HepG2 (cell line): ENCODE results near the gene KRTAP12-3. TPM values are rescaled to one million over a fixed set of nuclear protein-coding genes. Genes with fewer than 3 reads are reported as not detected.

Experiments used
- KDM2A ChIP-seq: sonication (generic); formaldehyde crosslinking; IDR thresholded peaks from 2 replicates; pipeline ENCODE4 v1.4.0; 2020; ENCODE audit warnings: low read depth, missing genetic modification reagents, borderline replicate concordance
- MED13 ChIP-seq: sonication (generic); formaldehyde crosslinking; IDR thresholded peaks from 2 replicates; pipeline ENCODE4 v1.5.0; 2020; ENCODE audit warnings: missing genetic modification reagents
- NR2C2 ChIP-seq: sonication (generic); formaldehyde crosslinking; IDR thresholded peaks from 2 replicates; pipeline ENCODE4 v1.4.0; 2020; ENCODE audit warnings: missing genetic modification reagents, mild to moderate bottlenecking, moderate library complexity, borderline replicate concordance
- SMYD3 ChIP-seq: sonication (generic); formaldehyde crosslinking; IDR thresholded peaks from 2 replicates; pipeline ENCODE4 v1.8.1; 2023; ENCODE audit warnings: mild to moderate bottlenecking, missing genetic modification reagents
- THAP9 ChIP-seq: sonication (generic); formaldehyde crosslinking; IDR thresholded peaks from 2 replicates; pipeline ENCODE4; 2020; ENCODE audit warnings: missing genetic modification reagents, mild to moderate bottlenecking, borderline replicate concordance
- YEATS4 ChIP-seq: sonication (generic); formaldehyde crosslinking; IDR thresholded peaks from 2 replicates; pipeline ENCODE4 v1.4.0; 2020; ENCODE audit warnings: missing genetic modification reagents, borderline replicate concordance
- ZMYM3 ChIP-seq: sonication (generic); formaldehyde crosslinking; IDR thresholded peaks from 2 replicates; pipeline ENCODE4 v1.5.1; 2020; ENCODE audit warnings: mild to moderate bottlenecking, missing genetic modification reagents
- ZNF230 ChIP-seq: sonication (generic); formaldehyde crosslinking; IDR thresholded peaks from 2 replicates; pipeline ENCODE4 v1.4.0; 2020; ENCODE audit warnings: mild to moderate bottlenecking, missing genetic modification reagents
- polyA plus RNA-seq, 8 experiments: library from polyadenylated mRNA; depleted of rRNA in 3 of 8; stranded (reverse) in 7 of 8; unstranded in 1 of 8; fragments of >200 nt; fragmentation: Illumina TruSeq in 4 of 8; extraction: Trizol in 4 of 8; gene quantifications; 2 replicates each; pipeline versions ENCODE4 v1.2.1 to v1.2.3, GENCODE V29; 2011 to 2016; ENCODE audit warnings: low read depth in 4 of 8, missing spikeins in 1 of 8, mixed read lengths in 1 of 8; ENCODE audit not compliant: insufficient read depth in 1 of 8
- total RNA-seq, 5 experiments: library from RNA; depleted of rRNA; stranded (reverse); fragments of >200 nt; fragmentation: Illumina TruSeq; extraction: Trizol; gene quantifications; 2 replicates each; pipeline ENCODE4 v1.2.3, GENCODE V29; 2016; ENCODE audit warnings: low read depth in 1 of 5
- TF ChIP-seq, protein P1 (sequence below): sonication (generic); formaldehyde crosslinking; IDR thresholded peaks from 2 replicates; pipeline ENCODE4 v1.4.0; 2020; ENCODE audit warnings: missing genetic modification reagents

KRTAP12-3 gene
- total and polyA plus RNA-seq, 2 of the 13 experiments (the other 11 are each of a cell fraction or from before 2014, with no cell fraction given) = not detected

DNA sequence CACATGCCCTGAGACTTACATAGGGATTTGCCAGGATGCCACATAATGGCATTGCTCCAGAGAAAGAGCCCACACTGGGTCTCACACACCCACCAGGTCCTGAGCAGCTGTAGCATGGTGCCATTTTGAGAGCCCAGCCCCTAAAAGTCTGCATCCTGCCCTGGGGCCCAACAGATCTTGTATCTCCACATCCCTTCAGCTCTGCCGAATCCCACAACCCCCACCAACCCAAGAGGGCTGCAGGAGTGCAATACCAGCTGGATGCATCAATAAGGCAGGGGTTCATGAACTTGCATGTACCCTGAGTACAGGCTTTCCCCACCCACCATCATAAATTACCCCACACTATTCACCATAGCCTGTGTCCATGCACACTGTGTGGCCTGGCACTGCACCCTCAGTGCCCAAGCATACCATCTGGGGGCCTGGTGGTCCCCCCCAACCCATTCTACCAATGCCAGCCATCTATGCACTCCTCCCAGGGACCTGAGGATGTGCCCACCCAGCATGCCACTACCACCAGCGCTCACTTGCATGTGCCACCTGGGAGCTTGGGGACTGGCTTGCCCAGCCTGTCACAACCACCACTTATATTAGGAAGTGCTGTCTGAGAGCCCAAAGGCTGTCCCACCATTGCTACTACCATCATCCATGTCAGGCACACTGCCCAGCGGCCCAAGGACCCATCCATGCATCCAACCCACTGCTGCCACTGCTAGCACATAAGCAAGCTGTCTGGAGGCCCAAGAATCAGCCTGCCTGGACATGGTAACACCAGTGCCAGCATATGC lies 13.1 kb downstream of the KRTAP12-3 start (continued):
- no peak for TF ChIP-seq THAP9
- TF ChIP-seq SMYD3 (CRISPR knock-in tag) = no peak
- TF ChIP-seq NR2C2 (CRISPR knock-in tag) = no peak
- no peak for TF ChIP-seq ZNF230 (CRISPR knock-in tag)
- TF ChIP-seq ZMYM3 (CRISPR knock-in tag) = no peak
- no peak for TF ChIP-seq MED13 (CRISPR knock-in tag)
- TF ChIP-seq, protein P1, sequence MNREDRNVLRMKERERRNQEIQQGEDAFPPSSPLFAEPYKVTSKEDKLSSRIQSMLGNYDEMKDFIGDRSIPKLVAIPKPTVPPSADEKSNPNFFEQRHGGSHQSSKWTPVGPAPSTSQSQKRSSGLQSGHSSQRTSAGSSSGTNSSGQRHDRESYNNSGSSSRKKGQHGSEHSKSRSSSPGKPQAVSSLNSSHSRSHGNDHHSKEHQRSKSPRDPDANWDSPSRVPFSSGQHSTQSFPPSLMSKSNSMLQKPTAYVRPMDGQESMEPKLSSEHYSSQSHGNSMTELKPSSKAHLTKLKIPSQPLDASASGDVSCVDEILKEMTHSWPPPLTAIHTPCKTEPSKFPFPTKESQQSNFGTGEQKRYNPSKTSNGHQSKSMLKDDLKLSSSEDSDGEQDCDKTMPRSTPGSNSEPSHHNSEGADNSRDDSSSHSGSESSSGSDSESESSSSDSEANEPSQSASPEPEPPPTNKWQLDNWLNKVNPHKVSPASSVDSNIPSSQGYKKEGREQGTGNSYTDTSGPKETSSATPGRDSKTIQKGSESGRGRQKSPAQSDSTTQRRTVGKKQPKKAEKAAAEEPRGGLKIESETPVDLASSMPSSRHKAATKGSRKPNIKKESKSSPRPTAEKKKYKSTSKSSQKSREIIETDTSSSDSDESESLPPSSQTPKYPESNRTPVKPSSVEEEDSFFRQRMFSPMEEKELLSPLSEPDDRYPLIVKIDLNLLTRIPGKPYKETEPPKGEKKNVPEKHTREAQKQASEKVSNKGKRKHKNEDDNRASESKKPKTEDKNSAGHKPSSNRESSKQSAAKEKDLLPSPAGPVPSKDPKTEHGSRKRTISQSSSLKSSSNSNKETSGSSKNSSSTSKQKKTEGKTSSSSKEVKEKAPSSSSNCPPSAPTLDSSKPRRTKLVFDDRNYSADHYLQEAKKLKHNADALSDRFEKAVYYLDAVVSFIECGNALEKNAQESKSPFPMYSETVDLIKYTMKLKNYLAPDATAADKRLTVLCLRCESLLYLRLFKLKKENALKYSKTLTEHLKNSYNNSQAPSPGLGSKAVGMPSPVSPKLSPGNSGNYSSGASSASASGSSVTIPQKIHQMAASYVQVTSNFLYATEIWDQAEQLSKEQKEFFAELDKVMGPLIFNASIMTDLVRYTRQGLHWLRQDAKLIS (CRISPR knock-in tag) = no peak
- TF ChIP-seq KDM2A = no peak
- TF ChIP-seq YEATS4 (CRISPR knock-in tag) = no peak
- TF ChIP-seq, all 625 proteins: peak for 0
